Brain microvascular endothelial cell (primary cell): ENCODE measurements around the gene TTC23L.

Source experiments
- DNase-seq: peaks from one replicate; pipeline ENCODE4 v3.0.0-alpha.2; 2020
- H3K27ac ChIP-seq: fragments of 250-450 bp; sonication (Bioruptor Pico); 2 replicates; pipeline ENCODE4 v1.5.1; 2020; ENCODE audit warnings: mild to moderate bottlenecking, moderate library complexity
- H3K27me3 ChIP-seq: fragments of 250-450 bp; sonication (Bioruptor Pico); replicated peaks from 2 replicates; pipeline ENCODE4 v1.5.1; 2020; ENCODE audit warnings: mild to moderate bottlenecking
- H3K36me3 ChIP-seq: fragments of 250-450 bp; sonication (Bioruptor Pico); replicated peaks from 2 replicates; pipeline ENCODE4 v1.5.1; 2020; ENCODE audit warnings: mild to moderate bottlenecking
- H3K4me3 ChIP-seq: 2 replicates; pipeline ENCODE4 v1.5.1; 2011; ENCODE audit warnings: low read depth, mild to moderate bottlenecking, control low read depth, low read length, moderate library complexity
- in situ Hi-C: cut with HindIII; loops from 2 replicates; pipeline ENCODE4 v1.10.0; 2017; ENCODE audit warnings: low sequenced_read_pairs, low pct_ligation_motif_present
- TF ChIP-seq, protein P1 (sequence below): IDR thresholded peaks from 2 replicates; pipeline ENCODE4 v1.5.1; 2011; ENCODE audit warnings: low read depth, mild to moderate bottlenecking, moderate library complexity, low read length, control low read depth, inconsistent platforms; ENCODE audit errors: missing control alignments

The TTC23L gene, protein sequence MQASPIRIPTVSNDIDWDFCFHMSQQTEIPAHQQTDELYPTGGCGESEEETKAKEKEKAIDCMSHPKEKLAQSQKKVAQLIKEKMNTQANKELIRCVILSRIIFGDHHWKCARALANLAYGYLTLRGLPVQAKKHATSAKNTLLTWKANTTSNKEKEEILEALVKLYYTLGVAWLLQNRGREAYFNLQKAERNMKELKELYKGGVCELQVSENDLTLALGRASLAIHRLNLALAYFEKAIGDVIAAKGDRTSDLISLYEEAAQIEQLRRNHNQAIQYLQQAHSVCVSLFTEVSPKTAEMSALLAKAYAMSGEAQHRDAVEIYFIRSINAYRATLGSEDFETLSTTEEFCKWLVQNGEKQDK

DNA sequence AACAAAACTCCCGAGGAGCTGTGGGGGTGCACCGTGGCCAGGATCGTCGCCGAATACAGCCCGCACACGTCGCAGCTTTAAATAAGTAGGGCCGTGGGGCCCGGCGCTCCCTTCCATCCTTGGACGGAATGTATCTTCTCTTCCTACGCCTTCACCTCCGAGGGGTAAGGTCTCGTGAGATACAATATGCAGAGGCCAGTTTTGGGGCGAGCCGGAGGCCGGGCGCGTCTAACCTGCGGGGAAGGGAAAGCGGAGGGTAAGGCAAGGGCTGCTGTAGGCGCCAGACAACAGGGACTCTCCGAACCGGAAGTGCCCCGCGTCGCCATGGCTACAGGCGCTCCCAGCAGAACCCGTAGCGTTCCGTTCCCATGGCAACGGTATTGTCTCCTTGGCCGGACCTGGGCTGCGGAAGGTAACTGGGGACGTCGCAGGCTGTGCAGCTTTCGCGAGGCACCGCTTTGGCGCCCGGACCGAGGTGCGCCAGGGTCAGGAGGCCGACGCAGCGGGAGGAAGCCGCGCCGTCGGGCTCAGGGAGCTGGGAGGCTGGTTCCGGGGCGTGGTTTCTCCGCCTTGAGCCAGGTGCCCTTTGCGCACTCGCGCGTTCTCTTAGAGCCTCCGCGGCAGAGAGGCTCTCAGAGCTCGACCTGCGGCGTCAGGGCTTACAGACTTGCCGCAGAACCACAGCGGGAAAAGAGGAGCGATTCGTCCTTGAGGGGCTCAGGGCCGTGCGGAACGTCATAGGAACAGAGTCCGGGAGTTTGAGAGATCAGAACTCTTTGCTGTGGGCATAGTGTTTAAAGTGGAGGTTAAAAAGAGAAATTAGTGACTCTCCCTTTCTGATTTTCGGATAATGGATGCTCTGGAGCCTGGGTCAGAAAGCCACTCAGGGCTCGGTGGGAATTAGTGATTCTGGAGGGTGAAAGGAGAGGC, at the start of gene TTC23L:
Gene TTC23L, plus strand, starts transcription at position 380 of the 930 bp plus-strand sequence. CDS start 1,508 bp downstream, outside the sequence.
- Histone ChIP-seq H3K27ac (peak within 1 kb of the TSS; percentile 36), H3K27me3 (no peaks in the 10 kb centered on the region), H3K36me3 (peaks cover 5% of the 10 kb centered on the region), H3K4me3 (peak within 1 kb of the TSS; percentile 90)
- TF ChIP-seq, protein P1, sequence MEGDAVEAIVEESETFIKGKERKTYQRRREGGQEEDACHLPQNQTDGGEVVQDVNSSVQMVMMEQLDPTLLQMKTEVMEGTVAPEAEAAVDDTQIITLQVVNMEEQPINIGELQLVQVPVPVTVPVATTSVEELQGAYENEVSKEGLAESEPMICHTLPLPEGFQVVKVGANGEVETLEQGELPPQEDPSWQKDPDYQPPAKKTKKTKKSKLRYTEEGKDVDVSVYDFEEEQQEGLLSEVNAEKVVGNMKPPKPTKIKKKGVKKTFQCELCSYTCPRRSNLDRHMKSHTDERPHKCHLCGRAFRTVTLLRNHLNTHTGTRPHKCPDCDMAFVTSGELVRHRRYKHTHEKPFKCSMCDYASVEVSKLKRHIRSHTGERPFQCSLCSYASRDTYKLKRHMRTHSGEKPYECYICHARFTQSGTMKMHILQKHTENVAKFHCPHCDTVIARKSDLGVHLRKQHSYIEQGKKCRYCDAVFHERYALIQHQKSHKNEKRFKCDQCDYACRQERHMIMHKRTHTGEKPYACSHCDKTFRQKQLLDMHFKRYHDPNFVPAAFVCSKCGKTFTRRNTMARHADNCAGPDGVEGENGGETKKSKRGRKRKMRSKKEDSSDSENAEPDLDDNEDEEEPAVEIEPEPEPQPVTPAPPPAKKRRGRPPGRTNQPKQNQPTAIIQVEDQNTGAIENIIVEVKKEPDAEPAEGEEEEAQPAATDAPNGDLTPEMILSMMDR, result no peak
- peak; percentile 82 for DNase-seq
- in situ Hi-C loops, result no loop called here

DNA sequence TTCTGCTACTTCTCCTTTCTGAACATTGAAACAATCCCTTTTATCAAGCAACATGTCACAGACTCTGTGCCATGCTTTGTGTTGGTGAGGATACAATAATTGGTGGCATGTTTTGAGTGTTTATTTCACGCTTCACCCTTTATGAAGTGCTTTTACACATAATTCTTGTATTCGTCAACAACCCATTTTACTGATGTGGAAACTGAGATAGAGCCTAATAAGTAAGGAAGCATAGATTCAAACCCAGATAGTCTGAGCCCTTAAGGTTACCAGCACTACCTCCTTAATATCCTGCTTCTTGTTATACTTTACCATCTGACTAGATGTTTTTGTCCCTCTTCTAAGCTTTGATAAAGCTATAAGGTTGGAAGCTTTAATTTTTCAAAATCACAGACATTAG, 49.3 kb upstream of the TTC23L start:
- H3K36me3 ChIP-seq, result peaks cover 12% of the 10 kb centered on the region
- H3K27me3 ChIP-seq, result no peaks in the 10 kb centered on the region
- no peak for DNase-seq
- H3K27ac ChIP-seq, result no peak overlapping the region
- H3K4me3 ChIP-seq, result no peak overlapping the region
- TF ChIP-seq, protein P1, result no peak
- in situ Hi-C loops, result no loop called here

DNA sequence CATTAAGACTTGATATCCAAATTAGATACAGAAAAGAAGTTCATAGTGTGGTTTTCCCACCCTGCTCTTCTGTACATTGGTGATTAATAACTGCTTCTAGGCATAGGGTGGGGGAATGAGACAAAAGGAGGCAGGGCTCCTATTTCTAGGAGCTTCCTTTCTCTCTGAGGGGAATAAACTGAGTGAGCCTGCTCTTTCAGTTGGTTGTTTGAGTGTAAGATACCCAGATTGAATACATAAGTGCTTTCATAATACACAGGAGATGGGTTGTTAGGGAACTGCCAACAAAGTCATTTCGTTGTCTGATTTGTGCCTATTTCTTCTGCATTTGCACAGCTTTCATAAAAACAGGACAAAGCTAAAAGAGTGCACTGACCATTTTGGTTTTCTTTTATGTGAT, 48.9 kb upstream of the TTC23L start:
- Histone ChIP-seq H3K36me3 (peaks cover 14% of the 10 kb centered on the region), H3K27ac (no peak overlapping the region), H3K4me3 (no peak overlapping the region), H3K27me3 (no peaks in the 10 kb centered on the region)
- TF ChIP-seq, protein P1, result no peak
- no peak for DNase-seq
- in situ Hi-C loops, result no loop called here

DNA sequence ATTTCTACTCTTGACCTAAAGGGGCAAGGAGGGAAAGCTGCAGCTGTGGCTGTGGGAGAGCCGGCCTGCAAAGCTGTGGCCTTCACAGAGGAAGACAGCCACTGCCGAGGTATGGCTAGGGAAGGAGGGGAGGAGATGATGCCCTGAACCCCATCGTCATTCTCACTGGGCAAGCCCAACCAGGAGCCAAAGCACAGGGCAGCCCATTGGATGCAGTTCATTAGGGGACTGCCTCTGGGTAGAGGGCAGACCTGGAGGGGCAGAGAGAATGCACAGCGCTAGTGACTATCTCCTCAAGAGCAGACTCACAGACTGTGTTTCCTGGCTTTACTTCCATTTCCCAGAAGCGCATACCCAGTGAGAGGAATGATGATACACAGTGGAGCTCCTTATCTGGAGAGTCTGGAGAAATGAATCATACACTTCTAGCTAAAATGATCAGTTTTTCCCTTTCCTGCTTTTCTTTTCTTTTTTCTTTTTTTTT, 47.2 kb upstream of the TTC23L start:
- Histone ChIP-seq H3K27ac (peak overlapping the region; percentile 56), H3K36me3 (peaks cover 19% of the 10 kb centered on the region), H3K4me3 (no peak overlapping the region), H3K27me3 (no peaks in the 10 kb centered on the region)
- in situ Hi-C loops, result no loop called here
- peak; percentile 86 for DNase-seq
- TF ChIP-seq, protein P1, result no peak

DNA sequence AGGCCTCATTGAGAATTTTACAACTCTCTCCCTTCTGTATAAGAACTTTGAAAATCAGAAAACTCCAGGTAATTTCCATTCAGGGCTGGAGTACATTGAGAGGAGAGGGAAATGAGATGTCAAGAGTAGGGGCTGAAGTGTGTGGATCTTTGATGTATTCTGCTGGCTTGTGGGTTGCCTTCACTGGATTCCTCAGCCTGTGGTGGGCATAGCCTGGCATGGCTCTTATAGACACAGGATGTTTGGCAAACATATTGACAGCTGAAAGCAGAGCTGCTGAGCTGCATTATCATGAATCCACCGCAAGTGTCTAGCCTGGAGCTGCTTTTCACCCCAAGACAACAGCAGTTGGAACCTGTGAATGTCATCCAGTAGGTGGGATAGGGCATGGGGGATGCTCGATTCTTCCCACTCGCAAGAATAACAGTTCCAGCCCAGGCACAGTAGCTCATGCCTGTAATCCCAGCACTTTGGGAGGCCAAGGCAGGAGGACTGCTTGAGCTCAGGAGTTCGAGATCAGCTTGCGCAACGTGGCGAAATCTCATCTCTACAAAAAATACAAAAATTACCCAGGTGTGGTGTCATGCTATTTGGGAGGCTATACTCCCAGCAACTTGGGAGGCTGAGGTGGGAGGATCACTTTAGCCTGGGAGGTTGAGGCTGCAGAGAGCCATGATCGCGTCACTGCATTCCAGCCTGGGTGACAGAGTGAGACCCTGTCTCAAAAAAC, 36.0 kb upstream of the TTC23L start:
- Histone ChIP-seq H3K36me3 (peaks cover 75% of the 10 kb centered on the region), H3K4me3 (no peak overlapping the region), H3K27me3 (no peaks in the 10 kb centered on the region), H3K27ac (no peak overlapping the region)
- in situ Hi-C loops, result no loop called here
- TF ChIP-seq, protein P1, result no peak
- no peak for DNase-seq
